H1 (cell line): ENCODE measurements around the gene MYO18A. TPM values are rescaled to one million over a fixed set of nuclear protein-coding genes. Genes with fewer than 3 reads are reported as not detected.

ENCODE experiments used
- CTCF ChIA-PET: fragments of 300-600 bp; sonication (Branson Sonifier 250); formaldehyde crosslinking; loops from one replicate; lab custom pipeline; 2021; ENCODE audit not compliant: partially characterized antibody; lab: Charles Lee
- POLR2A ChIA-PET: fragments of 300-600 bp; sonication (Branson Sonifier 250); formaldehyde crosslinking; loops from one replicate; lab custom pipeline; 2021; ENCODE audit warnings: inconsistent platforms; ENCODE audit not compliant: partially characterized antibody; lab: Charles Lee
- DNase-seq, 2 experiments: peaks; one replicate each; pipeline versions ENCODE4 v3.0.0 to v3.0.0-alpha.2; 2010 to 2022; ENCODE audit warnings: low spot score in 2 of 2, low read depth in 1 of 2, mixed read lengths in 1 of 2
- FAIRE-seq: peaks from 2 replicates; lab custom pipeline; 2011; peaks lifted over from hg19 to GRCh38; lab: Jason Lieb, UNC
- H2AFZ ChIP-seq: 2 replicates; pipeline ENCODE4 v1.8.1; 2012; ENCODE audit warnings: low read length, inconsistent platforms
- H2AK5ac ChIP-seq: 2 replicates; pipeline ENCODE4 v1.6.1; 2013; ENCODE audit warnings: low read depth, low read length
- H2BK120ac ChIP-seq: replicated peaks from 2 replicates; pipeline ENCODE3; 2013; ENCODE audit warnings: low read depth, low read length, inconsistent platforms
- H2BK12ac ChIP-seq: 2 replicates; pipeline ENCODE4 v1.6.1; 2013; ENCODE audit warnings: low read depth, low read length
- H2BK15ac ChIP-seq: 2 replicates; pipeline ENCODE4 v1.6.1; 2013; ENCODE audit warnings: low read length
- H2BK20ac ChIP-seq: 2 replicates; pipeline ENCODE4 v1.6.1; 2013; ENCODE audit warnings: low read length
- H2BK5ac ChIP-seq: 2 replicates; pipeline ENCODE4 v1.6.1; 2013; ENCODE audit warnings: low read depth, low read length
- H3K14ac ChIP-seq: 2 replicates; pipeline ENCODE4 v1.6.1; 2013; ENCODE audit warnings: inconsistent platforms; ENCODE audit not compliant: insufficient read length
- H3K18ac ChIP-seq: 2 replicates; pipeline ENCODE4 v1.6.1; 2013; ENCODE audit warnings: low read length; ENCODE audit errors: extremely low read depth
- H3K23ac ChIP-seq: 2 replicates; pipeline ENCODE4 v1.6.1; 2013; ENCODE audit warnings: inconsistent platforms; ENCODE audit not compliant: insufficient read length
- H3K23me2 ChIP-seq: 2 replicates; pipeline ENCODE4 v1.6.1; 2013; ENCODE audit warnings: low read depth, low read length
- H3K27ac ChIP-seq: 2 replicates; pipeline ENCODE4 v1.6.1; 2011; ENCODE audit warnings: low read depth, low read length, inconsistent platforms
- H3K27me3 ChIP-seq, 4 experiments: replicated peaks in 1 of 4; 1 replicate in 1 of 4; 2 replicates in 3 of 4; pipeline versions ENCODE4 v1.6.1 to v1.8.1; 2011 to 2013; ENCODE audit warnings: low read length in 3 of 4, mild to moderate bottlenecking in 3 of 4, inconsistent platforms in 2 of 4, mixed read lengths in 2 of 4, moderate library complexity in 1 of 4; ENCODE audit not compliant: control insufficient read depth in 3 of 4, insufficient read depth in 3 of 4; ENCODE audit errors: extremely low read depth in 1 of 4
- H3K36me3 ChIP-seq, 4 experiments: 2 replicates each; pipeline versions ENCODE4 v1.6.1 to v1.8.1; 2011 to 2013; ENCODE audit warnings: mild to moderate bottlenecking in 4 of 4, low read length in 3 of 4, moderate library complexity in 2 of 4, control low read depth in 1 of 4, inconsistent platforms in 1 of 4; ENCODE audit not compliant: insufficient read depth in 4 of 4, control insufficient read depth in 2 of 4
- H3K4ac ChIP-seq: replicated peaks from 2 replicates; pipeline ENCODE3; 2013; ENCODE audit warnings: low read length, low read depth, mixed read lengths, inconsistent platforms; ENCODE audit not compliant: insufficient read length
- H3K4me1 ChIP-seq, 4 experiments: replicated peaks in 1 of 4; 1 replicate in 1 of 4; 2 replicates in 3 of 4; pipeline versions ENCODE4 v1.6.1 to v1.8.1; 2011 to 2013; ENCODE audit warnings: low read length in 3 of 4, inconsistent platforms in 2 of 4, mixed read lengths in 1 of 4; ENCODE audit not compliant: insufficient read depth in 4 of 4, control insufficient read depth in 3 of 4
- H3K4me2 ChIP-seq, 2 experiments: 2 replicates each; pipeline versions ENCODE4 v1.6.1 to v1.8.1; 2011 to 2013; ENCODE audit warnings: low read depth in 2 of 2, low read length in 2 of 2, control low read depth in 1 of 2, inconsistent platforms in 1 of 2, mild to moderate bottlenecking in 1 of 2; ENCODE audit not compliant: insufficient read depth in 1 of 2
- H3K4me3 ChIP-seq, 4 experiments: fragments of 200-600, 300-600 bp in 1 of 4; sonication (generic), shearing (Covaris generic), sonication (Bioruptor Twin) in 1 of 4; 2 replicates each; pipeline versions ENCODE4 v1.5.1 to v1.8.1; 2011 to 2016; ENCODE audit warnings: low read length in 4 of 4, low read depth in 3 of 4, control low read depth in 2 of 4, inconsistent platforms in 2 of 4, mild to moderate bottlenecking in 2 of 4, mixed read lengths in 1 of 4, moderate library complexity in 1 of 4; ENCODE audit not compliant: insufficient read depth in 2 of 4; ENCODE audit errors: extremely low read depth in 1 of 4
- H3K56ac ChIP-seq: replicated peaks from 2 replicates; pipeline ENCODE3; 2013; ENCODE audit warnings: low read depth, mild to moderate bottlenecking, mixed read lengths, low read length, inconsistent platforms; ENCODE audit not compliant: insufficient read length
- H3K79me1 ChIP-seq: 2 replicates; pipeline ENCODE4 v1.6.1; 2013; ENCODE audit warnings: low read depth, low read length, control low read depth
- H3K79me2 ChIP-seq, 2 experiments: 2 replicates each; pipeline versions ENCODE4 v1.6.1 to v1.8.1; 2012 to 2013; ENCODE audit warnings: low read length in 2 of 2, mild to moderate bottlenecking in 2 of 2, inconsistent platforms in 1 of 2; ENCODE audit not compliant: insufficient read depth in 2 of 2, control insufficient read depth in 1 of 2
- H3K9ac ChIP-seq, 4 experiments: replicated peaks in 1 of 4; 1 replicate in 1 of 4; 2 replicates in 3 of 4; pipeline versions ENCODE4 v1.6.1 to v1.8.1; 2011 to 2013; ENCODE audit warnings: low read depth in 3 of 4, low read length in 3 of 4, control low read depth in 2 of 4, mild to moderate bottlenecking in 2 of 4, moderate library complexity in 2 of 4, inconsistent platforms in 1 of 4; ENCODE audit errors: extremely low read depth in 1 of 4
- H3K9me3 ChIP-seq, 2 experiments: 2 replicates each; pipeline versions ENCODE4 v1.6.1 to v1.8.1; 2012 to 2013; ENCODE audit warnings: mild to moderate bottlenecking in 2 of 2, moderate library complexity in 2 of 2, control low read depth in 1 of 2, inconsistent platforms in 1 of 2, low read depth in 1 of 2, low read length in 1 of 2, mixed read lengths in 1 of 2; ENCODE audit not compliant: insufficient read depth in 2 of 2
- H4K20me1 ChIP-seq, 2 experiments: replicated peaks in 1 of 2; 2 replicates each; pipeline versions ENCODE3 to v1.8.1; 2011 to 2013; ENCODE audit warnings: inconsistent platforms in 2 of 2, low read length in 2 of 2, mild to moderate bottlenecking in 1 of 2; ENCODE audit not compliant: insufficient read depth in 2 of 2, control insufficient read depth in 1 of 2
- H4K5ac ChIP-seq: 2 replicates; pipeline ENCODE4 v1.6.1; 2013; ENCODE audit warnings: low read length, low read depth, mixed read lengths, inconsistent platforms; ENCODE audit not compliant: insufficient read length
- H4K8ac ChIP-seq: 2 replicates; pipeline ENCODE4 v1.8.0; 2013; ENCODE audit warnings: mild to moderate bottlenecking, moderate library complexity, low read length, inconsistent platforms; ENCODE audit not compliant: insufficient read depth; ENCODE audit errors: extremely low read depth
- H4K91ac ChIP-seq: replicated peaks from 2 replicates; pipeline ENCODE3; 2013; ENCODE audit warnings: low read length, mixed read lengths, inconsistent platforms; ENCODE audit not compliant: insufficient read length
- RNF2 ChIP-seq: fragments of 200-900, 300-1000 bp; sonication (generic); IDR thresholded peaks from 2 replicates; pipeline ENCODE4 v1.7.1; 2016; ENCODE audit warnings: borderline replicate concordance, low read depth, mild to moderate bottlenecking, antibody characterized with exemption, low read length; ENCODE audit not compliant: poor library complexity, severe bottlenecking; ENCODE audit errors: missing control alignments
- SIN3A ChIP-seq, 2 experiments: IDR thresholded peaks in 1 of 2; conservative IDR thresholded peaks in 1 of 2; 2 replicates each; pipeline ENCODE4 v1.6.1; 2011 to 2012; ENCODE audit warnings: low read length in 2 of 2, improper control_type of control experiment in 1 of 2, low read depth in 1 of 2, mild to moderate bottlenecking in 1 of 2
- SUZ12 ChIP-seq: fragments of 200-600 bp; sonication (generic); IDR thresholded peaks from 2 replicates; pipeline ENCODE4 v1.6.1; 2012; ENCODE audit warnings: mild to moderate bottlenecking, inconsistent platforms, low read length, moderate library complexity, mixed read lengths
- WGBS, 2 experiments: shearing (Covaris generic) in 1 of 2; methylation state at CpG; one replicate each; pipeline versions ENCODE4 v1.1.6 to v1.1.7; 2013 to 2015; ENCODE audit warnings: low lambda C conversion rate in 2 of 2, mixed read lengths in 2 of 2, inconsistent platforms in 1 of 2, low coverage in 1 of 2, missing lambda C conversion rate in 1 of 2; ENCODE audit not compliant: insufficient replicate concordance in 2 of 2, insufficient coverage in 1 of 2, insufficient read length in 1 of 2; ENCODE audit errors: extremely low coverage in 1 of 2, missing lambda C conversion rate in 1 of 2; 5-methylcytosine and 5-hydroxymethylcytosine counted together
- polyA plus RNA-seq, 7 experiments: library from polyadenylated mRNA; depleted of rRNA in 3 of 7; stranded (reverse) in 5 of 7; unstranded in 2 of 7; fragments of >200 nt in 5 of 7; fragments of 200-250 nt in 2 of 7; gene quantifications; 1 replicate in 5 of 7; 2 replicates in 1 of 7; 4 replicates in 1 of 7; pipeline versions ENCODE4 v1.2.1 to v1.2.3, GENCODE V29; 2011 to 2013; ENCODE audit warnings: missing spikeins in 2 of 7, mixed read lengths in 2 of 7
- total RNA-seq: library from RNA; stranded (reverse); fragmentation: NEBNext Ultra II Directional; extraction: Animal tissue kit (Norgen Biotek cat#: 25700); gene quantifications from 2 replicates; pipeline ENCODE4 v1.2.1, GENCODE V29; 2021
- TF ChIP-seq, protein P1 (sequence below): IDR thresholded peaks from 2 replicates; pipeline ENCODE4 v1.6.1; 2012; ENCODE audit warnings: inconsistent platforms

Gene MYO18A
- total and polyA plus RNA-seq, 2 of the 8 experiments (the other 6 are each of a cell fraction or from before 2014, with no cell fraction given) = 7.6 to 43.8 TPM

DNA sequence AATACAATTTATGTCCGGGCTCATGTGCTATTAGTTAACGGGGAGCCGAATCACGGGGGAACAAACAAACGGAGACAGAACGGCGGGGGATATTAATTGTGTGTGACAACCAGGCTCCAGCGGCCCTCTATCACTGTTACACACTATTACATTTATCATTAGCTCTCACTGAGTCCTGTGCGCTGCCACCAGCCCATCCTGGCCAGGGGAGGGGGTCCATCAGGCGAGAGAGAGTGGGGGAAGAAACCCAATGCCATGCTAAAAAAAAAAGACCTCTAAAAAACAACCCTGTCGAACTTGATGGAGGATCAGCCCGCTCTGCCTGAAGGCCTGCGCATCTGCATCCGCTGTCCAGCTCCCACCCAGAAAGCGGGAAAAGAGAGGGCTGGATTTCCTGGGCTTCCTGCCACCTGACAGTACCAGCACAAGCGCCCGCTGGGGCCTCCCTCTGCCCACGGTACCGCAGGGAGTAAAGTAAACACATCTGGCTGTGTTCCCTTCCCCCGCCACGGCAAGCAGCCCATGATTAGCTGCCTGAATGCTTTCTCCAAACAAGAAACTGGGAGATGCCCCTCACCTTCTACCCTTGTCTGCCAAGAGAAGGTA lies 95.6 kb downstream of the MYO18A start:
- Histone ChIP-seq H3K79me1 (no peaks in the 10 kb centered on the region), H2BK12ac (no peak overlapping the region), H3K4me1 (peaks cover 12 to 36% (median 17%) of the 10 kb centered on the region in 4 experiments), H3K56ac (no peak overlapping the region), H3K9me3 (no peaks in the 10 kb centered on the region), H2AK5ac (no peak overlapping the region), H3K23me2 (no peaks in the 10 kb centered on the region), H2BK15ac (no peak overlapping the region), H3K9ac (no peak overlapping the region), H3K14ac (no peak overlapping the region)
- TF ChIP-seq SUZ12 = no peak
- TF ChIP-seq, protein P1, sequence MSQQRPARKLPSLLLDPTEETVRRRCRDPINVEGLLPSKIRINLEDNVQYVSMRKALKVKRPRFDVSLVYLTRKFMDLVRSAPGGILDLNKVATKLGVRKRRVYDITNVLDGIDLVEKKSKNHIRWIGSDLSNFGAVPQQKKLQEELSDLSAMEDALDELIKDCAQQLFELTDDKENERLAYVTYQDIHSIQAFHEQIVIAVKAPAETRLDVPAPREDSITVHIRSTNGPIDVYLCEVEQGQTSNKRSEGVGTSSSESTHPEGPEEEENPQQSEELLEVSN = peak; percentile 65
- TF ChIP-seq SIN3A (conservative IDR thresholded peaks at IDR 0.05 in 1 of 2, IDR thresholded peaks at IDR 0.05 in 1 of 2; ENCODE audit: low read depth in 1 of 2, low read length in 2 of 2) = peak in 1 of 2 experiments; percentile 27; a peak in 1 of 4 replicates
- no peak for TF ChIP-seq RNF2
- TF ChIP-seq, all 59 proteins: peak for 2
- 70% methylated on average over 21 of the region's 21 CpGs; no CpG with 5 or more reads in 1 of the 2 experiments for WGBS, 2 experiments
- Histone ChIP-seq H4K5ac (no peak overlapping the region), H2BK5ac (no peak overlapping the region), H3K79me2 (no peaks in the 10 kb centered on the region), H4K20me1 (peaks cover 0 to 2% of the 10 kb centered on the region in 2 experiments), H2AFZ (no peak overlapping the region), H3K36me3 (peaks cover 0 to 10% (median 3%) of the 10 kb centered on the region in 4 experiments; a peak in 5 of 8 replicates), H3K27ac (no peak overlapping the region), H2BK20ac (no peak overlapping the region), H4K8ac (no peak overlapping the region), H2BK120ac (no peak overlapping the region), H3K4me2 (peak overlapping the region; percentile 2 to 24; a peak in 3 of 4 replicates), H3K4ac (no peak overlapping the region), H3K23ac (no peak overlapping the region), H3K4me3 (peak overlapping the region in 1 of 4 experiments; percentile 23; a peak in 1 of 8 replicates), H3K18ac (no peak overlapping the region; the same call in 1 of the 2 replicates), H4K91ac (no peak overlapping the region), H3K27me3 (no peaks in the 10 kb centered on the region; a peak in 1 of 7 replicates)
- no peak for FAIRE-seq
- CTCF ChIA-PET = interaction anchor here (0.7 to 2.0 kb wide), 8 partner anchors 12 to 123 kb away, joined by 3 to 11 read pairs (median 4); partner anchors contain the start of gene PIPOX
- POLR2A ChIA-PET = interaction anchor here (0.6 to 1.6 kb wide), 3 partner anchors 9 to 150 kb away, joined by 3 to 6 read pairs (median 5); no protein-coding TSS in a partner anchor
- DNase-seq = no peak
